Fibroblast of skin of scalp (primary cell): ENCODE data around the gene FBXO9.
"Not testable (repeated sequence)": the region's sequence is repeated elsewhere in the genome, so short reads cannot be mapped to it uniquely, and the experiment has no call there.

Source experiments
- DNase-seq: peaks from one replicate; pipeline ENCODE4 v3.0.0-alpha.2; 2013

FBXO9 gene

DNA sequence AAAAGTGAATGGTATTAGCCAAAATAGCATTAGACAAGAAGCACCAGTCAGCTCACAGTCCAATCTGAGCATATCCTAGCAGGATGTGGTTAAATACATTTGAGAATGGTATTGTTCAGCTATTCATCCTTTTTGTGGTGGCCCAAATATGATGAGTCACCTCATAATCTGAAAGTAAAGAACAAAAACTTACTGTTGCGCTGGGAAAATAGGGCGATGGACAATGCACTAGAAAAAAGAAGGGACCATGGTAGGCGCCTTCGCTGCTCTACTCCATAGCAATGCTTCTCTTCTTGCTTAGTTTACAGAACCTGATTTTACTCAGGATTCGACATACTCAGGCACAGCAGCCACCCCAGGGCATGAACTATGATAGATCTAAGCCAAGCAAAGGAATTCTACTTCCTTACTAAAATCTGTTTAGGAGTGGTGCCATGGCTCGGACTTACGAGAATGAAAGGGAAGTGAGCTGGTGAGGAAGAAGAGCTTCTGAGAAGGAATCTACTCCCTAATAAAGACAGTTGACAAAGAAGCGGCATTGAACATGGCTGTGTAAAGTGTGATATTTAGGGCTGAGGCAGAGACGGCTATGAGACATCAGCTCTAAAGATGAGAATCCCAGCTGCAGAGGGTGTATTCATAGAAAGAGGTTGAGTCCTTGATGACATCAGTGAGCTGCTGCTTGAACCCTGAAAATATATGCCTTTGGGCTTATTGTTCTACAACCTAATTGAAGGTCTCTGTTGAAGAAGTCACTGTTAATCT, 16.6 kb upstream of the FBXO9 start:
- peak; percentile 93 for DNase-seq

- no peak for DNase-seq
Measured at GRCh38 chr6:53049415-53049814, 15.8 kb upstream of the FBXO9 start.

DNA sequence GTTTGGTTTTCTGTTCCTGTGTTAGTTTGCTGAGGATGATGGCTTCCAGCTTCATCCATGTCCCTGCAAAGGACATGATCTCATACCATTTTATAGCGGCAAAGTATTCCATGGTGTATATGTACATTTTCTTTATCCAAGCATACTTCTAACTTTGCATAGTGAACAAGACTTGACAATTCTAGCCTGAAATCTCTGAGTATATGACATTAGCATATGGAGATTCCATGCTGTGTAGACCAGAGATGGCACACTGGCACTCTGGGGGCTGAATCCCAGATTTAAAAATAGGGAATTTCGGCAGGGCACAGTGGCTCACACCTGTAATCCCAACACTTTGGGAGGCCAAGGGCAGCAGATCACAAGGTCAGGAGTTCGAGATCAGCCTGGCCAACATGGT, 13.1 kb upstream of the FBXO9 start:
- not testable (repeated sequence) for DNase-seq

DNA sequence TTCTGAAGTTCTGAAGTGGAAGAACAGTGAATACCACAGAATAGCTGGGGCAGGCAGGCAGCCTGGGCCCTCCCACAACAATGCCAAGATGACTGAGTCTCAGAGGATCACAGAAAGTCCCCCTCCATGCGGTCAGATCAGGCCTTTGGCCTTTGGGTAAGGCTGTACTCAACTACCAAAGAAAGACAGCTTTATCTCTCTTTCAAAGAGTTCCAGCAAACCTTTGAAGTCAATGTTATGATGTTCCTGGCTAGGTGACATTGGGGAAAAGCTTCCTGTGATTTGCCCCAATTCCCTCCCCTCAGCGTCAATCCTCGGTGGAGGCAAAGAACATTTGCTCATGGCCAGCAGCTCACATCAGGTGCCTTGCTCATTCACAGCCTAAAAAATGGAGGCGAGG, 10.7 kb upstream of the FBXO9 start:
- no peak for DNase-seq

DNA sequence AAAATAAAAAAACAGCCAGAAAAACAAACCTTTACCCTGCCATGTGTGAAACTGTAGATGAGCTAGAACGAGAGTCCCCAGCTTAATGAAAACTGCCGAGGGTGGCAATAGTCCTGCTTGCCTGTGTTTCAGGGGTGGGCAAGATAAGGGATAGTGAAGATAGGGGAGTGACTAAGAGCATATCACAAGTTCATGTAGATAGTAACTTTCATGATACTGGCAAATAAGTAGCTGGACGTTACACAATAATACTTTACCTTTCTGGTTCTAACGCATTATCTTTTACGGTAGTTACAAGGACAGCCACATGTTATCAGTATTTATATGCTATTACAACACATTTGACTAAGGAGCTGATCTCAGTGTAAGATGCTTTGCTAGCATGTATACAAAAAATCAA, 9.3 kb upstream of the FBXO9 start:
- DNase-seq = no peak

- DNase-seq = no peak
Measured at GRCh38 chr6:53056273-53056672, 8.9 kb upstream of the FBXO9 start.

DNA sequence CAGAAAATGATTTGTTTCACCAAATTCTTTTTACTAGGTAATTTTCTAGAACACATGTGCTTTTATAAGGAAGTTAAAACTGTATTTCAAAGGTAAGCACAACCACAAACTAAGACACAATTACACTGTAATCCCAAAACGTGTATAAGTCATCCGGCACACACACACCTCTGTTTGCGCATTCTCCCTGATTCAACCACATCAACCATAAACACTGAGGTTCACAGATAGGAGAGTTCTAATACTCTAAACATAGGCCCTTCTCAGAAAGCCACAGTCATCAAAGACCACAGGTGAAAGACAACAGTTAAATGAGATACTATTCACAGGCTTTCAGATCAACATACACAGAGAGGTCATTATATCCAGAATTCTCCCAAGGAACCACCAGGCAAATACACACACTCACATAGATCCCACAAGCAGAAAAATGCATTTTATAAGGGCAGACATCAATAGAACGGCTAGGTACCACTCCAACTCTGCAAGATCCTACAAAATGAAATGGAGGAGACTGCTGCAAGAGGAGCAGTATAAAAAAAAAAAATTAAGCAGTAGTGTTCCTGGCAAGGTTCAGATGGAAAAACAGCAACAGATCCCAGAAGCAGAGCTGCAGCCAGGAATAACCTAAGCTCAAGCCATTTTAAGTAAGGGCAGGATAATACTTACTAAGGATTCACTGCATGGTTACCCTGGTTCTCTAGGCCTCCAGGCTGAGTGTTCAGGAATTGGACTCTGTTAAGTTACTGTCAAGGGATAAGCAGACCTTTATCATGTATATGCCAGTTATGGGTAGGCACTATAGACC, 6.6 kb upstream of the FBXO9 start:
- no peak for DNase-seq

- DNase-seq = no peak
Measured at GRCh38 chr6:53059648-53060589, 5.3 kb upstream of the FBXO9 start.

DNA sequence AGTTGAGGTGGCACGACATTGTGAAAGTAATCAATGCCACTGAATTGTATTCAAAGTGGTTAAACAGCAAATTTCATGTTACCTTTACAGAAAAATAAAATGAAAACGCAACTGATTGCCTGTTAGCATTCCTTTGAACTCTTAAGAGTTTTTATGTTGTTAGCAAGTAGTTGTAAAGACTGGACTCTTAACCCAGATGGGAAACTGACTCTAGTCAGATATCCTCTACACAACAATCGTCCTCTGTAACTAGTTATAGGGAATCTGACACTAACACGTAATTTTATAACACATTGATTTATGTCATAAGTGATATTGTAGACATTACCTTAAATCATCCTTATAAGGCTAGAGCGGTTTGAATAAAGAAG, 3.0 kb upstream of the FBXO9 start:
- DNase-seq = no peak

DNA sequence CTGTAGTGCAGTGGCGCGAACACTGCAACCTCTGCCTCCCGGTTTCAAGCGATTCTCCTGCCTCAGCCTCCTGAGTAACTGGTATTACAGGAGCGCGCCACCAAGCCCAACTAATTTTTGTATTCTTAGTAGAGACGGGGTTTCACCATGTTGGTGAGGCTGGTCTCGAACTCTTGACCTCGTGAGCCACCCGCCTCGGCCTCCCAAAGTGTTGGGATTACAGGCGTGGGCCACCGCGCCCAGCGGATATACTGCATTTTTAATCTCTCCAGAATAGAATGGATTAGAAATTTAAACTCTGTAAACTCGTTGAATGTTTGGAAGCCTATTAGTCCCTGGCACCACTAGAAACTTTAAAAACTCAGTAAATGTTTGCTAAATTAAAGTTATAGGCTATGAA, 949 bp upstream of the FBXO9 start:
- DNase-seq = not testable (repeated sequence)

- peak; percentile 97 for DNase-seq
Measured at GRCh38 chr6:53064726-53065265, 408 bp upstream of the FBXO9 start.

- DNase-seq = peak; percentile 12
Measured at GRCh38 chr6:53066077-53066417, 843 bp downstream of the FBXO9 start.

- DNase-seq = peak; percentile 7
Measured at GRCh38 chr6:53066874-53067706, 1.9 kb downstream of the FBXO9 start.

GRCh38 chr6:53067849-53068361, 2.7 kb downstream of the FBXO9 start:
- DNase-seq = no peak

DNA sequence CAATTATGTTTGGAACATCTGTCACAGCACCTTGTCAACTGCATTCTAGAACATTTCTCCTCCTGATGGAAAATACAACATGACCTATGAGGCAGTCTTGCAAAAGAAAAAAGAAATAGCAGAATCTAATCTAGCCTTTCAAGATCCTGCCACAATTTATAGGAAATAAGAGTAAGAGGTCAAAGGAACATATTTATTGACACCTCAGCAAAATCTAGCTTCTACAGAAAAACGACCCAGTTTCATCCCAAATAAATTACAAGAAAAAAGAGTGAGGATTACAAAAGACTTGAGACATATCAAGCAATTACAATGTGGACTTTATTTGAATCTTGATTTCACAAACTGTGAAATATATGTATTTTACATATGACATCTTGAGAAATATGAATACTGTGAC, 4.2 kb downstream of the FBXO9 start:
- no peak for DNase-seq

GRCh38 chr6:53070806-53071205, 5.6 kb downstream of the FBXO9 start:
- DNase-seq = peak; percentile 7

- no peak for DNase-seq
Measured at GRCh38 chr6:53074347-53074746, 9.1 kb downstream of the FBXO9 start.

DNA sequence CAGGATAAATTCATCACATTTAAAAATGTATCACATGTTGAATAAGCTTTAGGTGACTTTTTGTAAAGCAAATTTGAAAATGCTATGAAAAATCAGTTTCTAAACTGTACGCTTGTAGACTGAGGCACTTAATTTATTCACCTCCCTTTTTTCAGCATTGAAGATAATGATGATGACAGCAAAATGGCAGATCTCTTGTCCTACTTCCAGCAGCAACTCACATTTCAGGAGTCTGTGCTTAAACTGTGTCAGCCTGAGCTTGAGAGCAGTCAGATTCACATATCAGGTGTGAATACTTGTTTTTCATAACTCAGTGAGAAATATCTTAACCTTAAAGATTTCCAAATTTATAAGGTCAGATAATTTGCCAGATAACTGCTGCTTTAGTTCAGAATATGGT, 15.6 kb downstream of the FBXO9 start:
- no peak for DNase-seq

GRCh38 chr6:53086302-53086701, 21.1 kb downstream of the FBXO9 start:
- DNase-seq = no peak

DNA sequence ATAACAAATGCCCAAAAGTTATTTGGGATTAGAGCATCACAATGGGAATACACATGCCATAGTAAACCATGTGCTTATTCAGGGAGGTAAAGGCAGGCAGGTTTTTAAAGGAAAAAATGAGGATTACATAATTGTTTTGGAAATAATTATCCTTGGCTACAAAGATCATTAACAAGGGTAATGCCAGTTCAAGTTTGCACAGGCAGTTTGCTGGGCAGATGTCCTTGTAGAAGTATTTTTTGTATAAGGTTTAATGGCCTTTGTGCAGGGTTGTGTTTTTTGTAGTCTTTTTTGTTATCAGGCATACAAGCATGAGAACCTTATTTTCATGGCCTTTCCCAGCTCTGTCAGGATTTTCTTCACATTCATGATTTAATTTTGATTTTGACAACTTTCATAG, 24.7 kb downstream of the FBXO9 start:
- DNase-seq = no peak

- DNase-seq = peak; percentile 21
Measured at GRCh38 chr6:53090576-53090975, 25.4 kb downstream of the FBXO9 start.

DNA sequence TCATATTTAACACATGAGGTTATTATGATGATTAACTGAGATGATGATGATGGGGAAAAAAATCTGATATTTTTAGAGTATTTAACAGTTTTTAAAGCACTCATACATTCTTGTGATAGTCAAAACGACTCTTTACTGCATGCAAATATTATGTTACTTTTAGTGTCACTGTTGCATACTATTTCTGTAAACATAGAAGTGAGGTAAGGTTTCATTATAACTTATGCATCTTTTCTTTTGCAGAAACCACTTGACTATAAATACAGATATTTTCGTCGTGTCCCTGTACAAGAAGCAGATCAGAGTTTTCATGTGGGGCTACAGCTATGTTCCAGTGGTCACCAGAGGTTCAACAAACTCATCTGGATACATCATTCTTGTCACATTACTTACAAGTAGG, 30.1 kb downstream of the FBXO9 start:
- no peak for DNase-seq
